A549 (cell line): ENCODE data around the gene CCDC134. TPM values are rescaled to one million over a fixed set of nuclear protein-coding genes. Genes with fewer than 3 reads are reported as not detected.
A peak's percentile ranks its signal among the peaks of the same experiment; 100 is the strongest.
"Not testable (repeated sequence)": the region's sequence is repeated elsewhere in the genome, so short reads cannot be mapped to it uniquely, and the experiment has no call there.

Source experiments
- ATAC-seq, 2 experiments: fragments of 200-7000 bp in 1 of 2; fragments of >200 bp in 1 of 2; cut with Nextera tagmentation in 1 of 2; cut with Tn5 transposase in 1 of 2; 3 replicates each; pipeline versions ENCODE4 v1.8.0 to v1.9.1; 2018 to 2020; ENCODE audit warnings: mild to moderate bottlenecking in 1 of 2, moderate library complexity in 1 of 2
- CTCF ChIA-PET: fragments of 300-600 bp; sonication (Branson Sonifier 250); formaldehyde crosslinking; extraction: SDS; loops from one replicate; lab custom pipeline; 2021; ENCODE audit warnings: antibody characterized with exemption, inconsistent platforms; lab: Yijun Ruan, JAX
- POLR2A ChIA-PET: fragments of 350-600 bp; formaldehyde crosslinking; extraction: SDS; loops from one replicate; lab custom pipeline; 2021; ENCODE audit warnings: antibody characterized with exemption, inconsistent platforms; lab: Yijun Ruan, JAX
- DNase-seq, 2 experiments: peaks; one replicate each; pipeline versions ENCODE4 v3.0.0 to v3.0.0-alpha.2; 2011 to 2016; ENCODE audit warnings: low read depth in 1 of 2, low spot score in 1 of 2
- FAIRE-seq: peaks from 2 replicates; lab custom pipeline; 2011; peaks lifted over from hg19 to GRCh38; lab: Jason Lieb, UNC
- H3K27ac ChIP-seq, 2 experiments: fragments of >200 bp; sonication (Bioruptor Twin); formaldehyde crosslinking; 3 replicates each; pipeline ENCODE4 v1.5.1; 2016 to 2017
- H3K4me1 ChIP-seq: fragments of >200 bp; sonication (Bioruptor Twin); formaldehyde crosslinking; 3 replicates; pipeline ENCODE4 v1.6.1; 2016
- H3K4me2 ChIP-seq: fragments of >200 bp; sonication (Bioruptor Twin); formaldehyde crosslinking; 3 replicates; pipeline ENCODE4 v1.6.1; 2016
- H3K4me3 ChIP-seq: fragments of >200 bp; sonication (Bioruptor Twin); formaldehyde crosslinking; 3 replicates; pipeline ENCODE4 v1.5.1; 2016
- H3K9me3 ChIP-seq: fragments of >200 bp; sonication (Bioruptor Twin); formaldehyde crosslinking; 3 replicates; pipeline ENCODE4 v1.6.1; 2016
- CEBPB ChIP-seq, 2 experiments: fragments of >200 bp in 1 of 2; sonication (Bioruptor Twin) in 1 of 2; formaldehyde crosslinking in 1 of 2; IDR thresholded peaks; 2 replicates each; pipeline ENCODE4 v1.6.1; 2012 to 2016
- CTCF ChIP-seq: fragments of >200 bp; sonication (Bioruptor Twin); formaldehyde crosslinking; IDR thresholded peaks from 3 replicates; pipeline ENCODE4 v1.5.1; 2016
- E2F6 ChIP-seq: IDR thresholded peaks from 2 replicates; pipeline ENCODE4 v1.6.1; 2012; ENCODE audit warnings: low read depth, borderline replicate concordance
- FOSL2 ChIP-seq, 2 experiments: fragments of 450-650 bp in 1 of 2; fragments of >200 bp in 1 of 2; sonication (Bioruptor Twin) in 1 of 2; formaldehyde crosslinking; IDR thresholded peaks; 2 replicates each; pipeline versions ENCODE4 v1.5.0 to v1.6.1; 2016 to 2020; ENCODE audit warnings: mild to moderate bottlenecking in 1 of 2, moderate library complexity in 1 of 2
- GATA3 ChIP-seq: IDR thresholded peaks from 2 replicates; pipeline ENCODE4 v1.6.1; 2012; ENCODE audit warnings: borderline replicate concordance
- HDAC2 ChIP-seq: fragments of 200-600 bp; sonication (generic); IDR thresholded peaks from 2 replicates; pipeline ENCODE4 v1.6.1; 2016
- HMGXB4 ChIP-seq: fragments of 250-450 bp; sonication (Bioruptor Pico); IDR thresholded peaks from 2 replicates; pipeline ENCODE4 v1.5.0; 2021; ENCODE audit warnings: mild to moderate bottlenecking, moderate library complexity, borderline replicate concordance
- HOXB13 ChIP-seq: fragments of 250-450 bp; sonication (Bioruptor Pico); IDR thresholded peaks from 2 replicates; pipeline ENCODE4 v1.5.0; 2020; ENCODE audit warnings: low read depth, mild to moderate bottlenecking, moderate library complexity
- HOXB5 ChIP-seq: fragments of 250-450 bp; sonication (Bioruptor Pico); IDR thresholded peaks from 2 replicates; pipeline ENCODE4 v1.5.0; 2020; ENCODE audit warnings: mild to moderate bottlenecking, moderate library complexity
- MAX ChIP-seq: IDR thresholded peaks from 2 replicates; pipeline ENCODE4 v1.6.1; 2012
- MAZ ChIP-seq: fragments of 150-350 bp; IDR thresholded peaks from 2 replicates; pipeline ENCODE4 v1.6.1; 2014; ENCODE audit warnings: antibody characterized with exemption, low read depth, low read length, borderline replicate concordance
- POLR2A ChIP-seq: IDR thresholded peaks from 2 replicates; pipeline ENCODE4 v1.6.1; 2012; ENCODE audit warnings: mild to moderate bottlenecking, low read length
- RARB ChIP-seq: fragments of 250-450 bp; sonication (Bioruptor Pico); IDR thresholded peaks from 2 replicates; pipeline ENCODE4 v1.8.0; 2021; ENCODE audit warnings: mild to moderate bottlenecking, moderate library complexity
- RCOR1 ChIP-seq: fragments of 150-350 bp; IDR thresholded peaks from 2 replicates; pipeline ENCODE4 v1.6.1; 2014; ENCODE audit warnings: antibody characterized with exemption, low read length, low read depth
- USF2 ChIP-seq: fragments of 450-650 bp; IDR thresholded peaks from 2 replicates; pipeline ENCODE4 v1.6.1; 2014; ENCODE audit warnings: antibody characterized with exemption
- ZFP36 ChIP-seq: fragments of 450-650 bp; IDR thresholded peaks from 2 replicates; pipeline ENCODE4 v1.6.1; 2014; ENCODE audit warnings: borderline replicate concordance; ENCODE audit not compliant: partially characterized antibody
- WGBS: methylation state at CpG from one replicate; pipeline ENCODE4 v1.1.6; 2017; ENCODE audit errors: missing lambda C conversion rate; 5-methylcytosine and 5-hydroxymethylcytosine counted together
- polyA plus RNA-seq, 4 experiments: library from polyadenylated mRNA; depleted of rRNA in 3 of 4; stranded (reverse); fragments of >200 nt; fragmentation: RNase III in 1 of 4; extraction: RNeasy Plus Mini Kit Qiagen cat#74134 plus additional on column Dnase treatment in 1 of 4; gene quantifications; 2 replicates in 3 of 4; 3 replicates in 1 of 4; pipeline ENCODE4 v1.2.3, GENCODE V29; 2011 to 2017

CCDC134 gene
- polyA plus RNA-seq, 2 of the 4 experiments (the other 2 are of a cell fraction) = 2.5 to 4.5 TPM

- ATAC-seq (peak in 1 of 2 experiments; percentile 16; a peak in 2 of 6 replicates), FAIRE-seq (no peak), DNase-seq (no peak)
- Histone ChIP-seq H3K4me1 (peaks cover 32% of the 10 kb centered on the region), H3K27ac (no peak overlapping the region), H3K4me3 (no peak overlapping the region), H3K9me3 (no peaks in the 10 kb centered on the region), H3K4me2 (no peak overlapping the region)
- no peak for TF ChIP-seq CEBPB (IDR thresholded peaks at IDR 0.05)
- TF ChIP-seq HDAC2 = no peak
- no peak for TF ChIP-seq GATA3
- TF ChIP-seq HMGXB4 = no peak
- ChIA-PET POLR2A (interaction anchor here (1.1 kb wide), 1 partner anchor 30 kb away, joined by 3 read pairs; the partner anchor contains the start of gene SREBF2), CTCF (interaction anchor here (0.6 to 1.4 kb wide), 7 partner anchors 9 to 166 kb away, joined by 3 to 7 read pairs (median 4); partner anchors contain the start of gene SREBF2)
- WGBS = 92% methylated on average over 11 of the region's 11 CpGs
These were observed 62.2 kb downstream of the CCDC134 start for GRCh38 chr22:41862530-41863266.

- DNase-seq (no peak), FAIRE-seq (no peak), ATAC-seq (no peak)
- POLR2A ChIA-PET = no interaction called here
- Histone ChIP-seq H3K9me3 (no peaks in the 10 kb centered on the region), H3K4me1 (peaks cover 25% of the 10 kb centered on the region), H3K4me2 (no peak overlapping the region), H3K27ac (no peak overlapping the region), H3K4me3 (no peak overlapping the region)
- TF ChIP-seq HOXB5 (CRISPR knock-in tag) (no peak), ZFP36 (no peak), E2F6 (no peak)
- CTCF ChIA-PET = interaction anchor here (1.4 to 4.2 kb wide), 3 partner anchors 63 to 166 kb away, joined by 4 to 12 read pairs (median 5); partner anchors contain the start of gene TNFRSF13C
- 84% methylated on average over 2 of the region's 2 CpGs for WGBS
These were observed 63.0 kb downstream of the CCDC134 start for GRCh38 chr22:41863472-41863871.

GRCh38 chr22:41868556-41868955 lies 68.1 kb downstream of the CCDC134 start:
- Histone ChIP-seq H3K4me2 (no peak overlapping the region), H3K9me3 (no peaks in the 10 kb centered on the region), H3K27ac (no peak overlapping the region), H3K4me1 (no peaks in the 10 kb centered on the region), H3K4me3 (no peak overlapping the region)
- no peak for ATAC-seq
- no peak for FAIRE-seq
- TF ChIP-seq HOXB13 (CRISPR knock-in tag) = no peak
- TF ChIP-seq HDAC2 = no peak
- TF ChIP-seq HMGXB4 = no peak
- no peak for TF ChIP-seq HOXB5 (CRISPR knock-in tag)
- no peak for TF ChIP-seq RCOR1
- TF ChIP-seq MAX = no peak
- TF ChIP-seq MAZ = no peak
- TF ChIP-seq RARB = no peak
- TF ChIP-seq ZFP36 = no peak
- TF ChIP-seq FOSL2 (IDR thresholded peaks at IDR 0.05) = no peak
- no peak for TF ChIP-seq FOSL2 (CRISPR knock-in tag; IDR thresholded peaks at IDR 0.05)
- no peak for TF ChIP-seq CTCF
- no peak for TF ChIP-seq USF2
- TF ChIP-seq POLR2A = no peak
- POLR2A ChIA-PET = no interaction called here
- 97% methylated on average over 7 of the region's 10 CpGs for WGBS
- no peak for DNase-seq
- CTCF ChIA-PET = interaction anchor here (0.8 to 2.8 kb wide), 3 partner anchors 9 to 73 kb away, joined by 3 to 9 read pairs (median 3); no protein-coding TSS in a partner anchor

GRCh38 chr22:41870081-41870480 lies 69.6 kb downstream of the CCDC134 start:
- H3K4me2 ChIP-seq, DNase-seq, H3K9me3 ChIP-seq, H3K4me3 ChIP-seq, POLR2A ChIA-PET, FAIRE-seq, H3K27ac ChIP-seq, CTCF ChIA-PET, ATAC-seq, H3K4me1 ChIP-seq: not testable (repeated sequence)
- 86% methylated on average over 1 of the region's 1 CpG for WGBS
